GM19035 (cell line): ENCODE data around the gene RAD9A.

Experiments
- ATAC-seq: cut with Tn5 transposase; IDR thresholded peaks from one replicate; pipeline ENCODE4 v1.9.1; 2021; ENCODE audit not compliant: unreplicated experiment

Gene RAD9A

GRCh38 chr11:67408437-67409200 is 16.8 kb downstream of the RAD9A start:
- peak; percentile 6 for ATAC-seq

GRCh38 chr11:67409261-67409666 is 17.5 kb downstream of the RAD9A start:
- peak; percentile 65 for ATAC-seq

GRCh38 chr11:67409781-67410368 is 18.1 kb downstream of the RAD9A start:
- no peak for ATAC-seq

GRCh38 chr11:67410369-67410831 is 18.6 kb downstream of the RAD9A start:
- no peak for ATAC-seq

- no peak for ATAC-seq
Observed at GRCh38 chr11:67410984-67411784, 19.4 kb downstream of the RAD9A start.

- ATAC-seq = no peak
Observed at GRCh38 chr11:67411785-67412152, 20.0 kb downstream of the RAD9A start.

GRCh38 chr11:67412495-67413179 is 20.9 kb downstream of the RAD9A start:
- no peak for ATAC-seq

GRCh38 chr11:67413266-67413849 is 21.6 kb downstream of the RAD9A start:
- no peak for ATAC-seq

GRCh38 chr11:67415501-67416304 is 23.9 kb downstream of the RAD9A start, which contains the start of gene CARNS1:
Gene CARNS1, plus strand, starts transcription at chr11:67415678. Its CDS starts 522 bp downstream, at chr11:67416200.
- ATAC-seq = no peak

GRCh38 chr11:67416416-67417335 is 24.9 kb downstream of the RAD9A start:
- no peak for ATAC-seq

- ATAC-seq = no peak
Observed at GRCh38 chr11:67417425-67417824, 25.6 kb downstream of the RAD9A start.

- no peak for ATAC-seq
Observed at GRCh38 chr11:67418476-67419281, 26.9 kb downstream of the RAD9A start.

- no peak for ATAC-seq
Observed at GRCh38 chr11:67419325-67420049, 27.7 kb downstream of the RAD9A start.

- ATAC-seq = no peak
Observed at GRCh38 chr11:67420147-67420645, 28.4 kb downstream of the RAD9A start.

GRCh38 chr11:67420646-67421429 is 29.1 kb downstream of the RAD9A start:
- peak; percentile 85 for ATAC-seq

GRCh38 chr11:67421430-67422031 is 29.7 kb downstream of the RAD9A start:
- no peak for ATAC-seq
